Neutrophil (primary cell): ENCODE results near the gene UQCRC2.
"Not testable (repeated sequence)": the region's sequence is repeated elsewhere in the genome, so short reads cannot be mapped to it uniquely, and the experiment has no call there.

Experiments
- H3K27ac ChIP-seq: fragments of 200-600 bp; sonication (generic); 2 replicates; pipeline ENCODE4 v1.5.1; 2016; ENCODE audit warnings: mild to moderate bottlenecking, moderate library complexity
- H3K27me3 ChIP-seq: fragments of 200-600 bp; sonication (generic); 2 replicates; pipeline ENCODE4 v1.6.0; 2016; ENCODE audit warnings: mild to moderate bottlenecking
- H3K36me3 ChIP-seq: fragments of 200-600 bp; sonication (generic); 2 replicates; pipeline ENCODE4 v1.5.1; 2017
- H3K4me1 ChIP-seq, 2 experiments: fragments of 200-600 bp in 1 of 2; sonication (generic) in 1 of 2; 1 replicate in 1 of 2; 2 replicates in 1 of 2; pipeline versions ENCODE4 v1.5.1 to v1.6.1; 2013 to 2016; ENCODE audit warnings: low read depth in 1 of 2, low read length in 1 of 2, mild to moderate bottlenecking in 1 of 2, moderate library complexity in 1 of 2; ENCODE audit not compliant: control insufficient read depth in 1 of 2, insufficient read depth in 1 of 2
- H3K4me3 ChIP-seq, 2 experiments: fragments of 200-600 bp in 1 of 2; sonication (generic) in 1 of 2; 1 replicate in 1 of 2; 2 replicates in 1 of 2; pipeline ENCODE4 v1.5.1; 2013 to 2016; ENCODE audit warnings: low read depth in 1 of 2, low read length in 1 of 2, mild to moderate bottlenecking in 1 of 2, moderate library complexity in 1 of 2
- H3K9me3 ChIP-seq: fragments of 200-600 bp; sonication (generic); 2 replicates; pipeline ENCODE4 v1.5.1; 2016
- TF ChIP-seq, protein P1 (sequence below): fragments of 200-600 bp; sonication (generic); IDR thresholded peaks from 2 replicates; pipeline ENCODE4 v1.5.1; 2016; ENCODE audit warnings: antibody characterized with exemption

Gene UQCRC2

DNA sequence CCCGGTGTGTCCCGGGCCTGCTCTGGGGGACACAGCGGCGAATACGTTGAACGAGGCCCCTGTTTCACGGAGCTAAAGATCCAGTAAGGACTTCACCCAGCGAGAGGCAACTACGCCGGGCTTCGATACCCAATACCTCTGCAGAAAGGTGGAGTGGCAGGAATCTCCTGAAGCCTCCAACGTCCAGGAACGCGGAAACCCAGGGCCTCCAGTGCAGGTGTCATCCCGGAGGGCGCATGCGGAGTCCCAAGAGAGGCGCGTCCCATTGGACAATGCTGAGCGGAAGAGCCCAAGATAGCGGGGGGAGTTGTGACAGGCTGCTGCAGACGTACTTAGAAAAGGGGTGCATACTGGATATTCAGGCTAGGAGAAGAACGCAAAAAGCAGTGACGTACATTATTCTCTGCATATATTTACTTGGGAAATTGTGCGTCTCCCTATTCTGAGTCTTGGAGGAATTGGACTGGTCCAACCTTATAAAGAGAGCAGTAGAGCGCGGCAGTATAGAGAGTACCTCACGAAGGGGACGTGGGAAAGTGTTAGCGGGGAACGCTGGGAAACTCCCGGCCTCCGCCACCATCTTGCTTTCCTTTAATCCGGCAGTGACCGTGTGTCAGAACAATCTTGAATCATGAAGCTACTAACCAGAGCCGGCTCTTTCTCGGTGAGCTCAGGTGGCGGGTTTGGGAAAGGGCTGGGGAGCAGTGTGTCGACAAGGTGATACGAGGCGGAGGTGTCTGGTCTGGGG is at the start of gene UQCRC2:
Gene UQCRC2 (plus strand): TSS at position 569 of the 748 bp plus-strand sequence. CDS start 63 bp downstream, at position 632.
- peak within 1 kb of the TSS; percentile 95 to 98 for H3K4me3 ChIP-seq
- H3K4me1 ChIP-seq: peaks cover 17 to 33% of the 10 kb centered on the region in 2 experiments
- TF ChIP-seq, protein P1, sequence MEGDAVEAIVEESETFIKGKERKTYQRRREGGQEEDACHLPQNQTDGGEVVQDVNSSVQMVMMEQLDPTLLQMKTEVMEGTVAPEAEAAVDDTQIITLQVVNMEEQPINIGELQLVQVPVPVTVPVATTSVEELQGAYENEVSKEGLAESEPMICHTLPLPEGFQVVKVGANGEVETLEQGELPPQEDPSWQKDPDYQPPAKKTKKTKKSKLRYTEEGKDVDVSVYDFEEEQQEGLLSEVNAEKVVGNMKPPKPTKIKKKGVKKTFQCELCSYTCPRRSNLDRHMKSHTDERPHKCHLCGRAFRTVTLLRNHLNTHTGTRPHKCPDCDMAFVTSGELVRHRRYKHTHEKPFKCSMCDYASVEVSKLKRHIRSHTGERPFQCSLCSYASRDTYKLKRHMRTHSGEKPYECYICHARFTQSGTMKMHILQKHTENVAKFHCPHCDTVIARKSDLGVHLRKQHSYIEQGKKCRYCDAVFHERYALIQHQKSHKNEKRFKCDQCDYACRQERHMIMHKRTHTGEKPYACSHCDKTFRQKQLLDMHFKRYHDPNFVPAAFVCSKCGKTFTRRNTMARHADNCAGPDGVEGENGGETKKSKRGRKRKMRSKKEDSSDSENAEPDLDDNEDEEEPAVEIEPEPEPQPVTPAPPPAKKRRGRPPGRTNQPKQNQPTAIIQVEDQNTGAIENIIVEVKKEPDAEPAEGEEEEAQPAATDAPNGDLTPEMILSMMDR: no peak
- no peaks in the 10 kb centered on the region for H3K27me3 ChIP-seq
- H3K27ac ChIP-seq: peak within 1 kb of the TSS; percentile 91
- H3K36me3 ChIP-seq: peaks cover 14% of the 10 kb centered on the region
- H3K9me3 ChIP-seq: no peaks in the 10 kb centered on the region

DNA sequence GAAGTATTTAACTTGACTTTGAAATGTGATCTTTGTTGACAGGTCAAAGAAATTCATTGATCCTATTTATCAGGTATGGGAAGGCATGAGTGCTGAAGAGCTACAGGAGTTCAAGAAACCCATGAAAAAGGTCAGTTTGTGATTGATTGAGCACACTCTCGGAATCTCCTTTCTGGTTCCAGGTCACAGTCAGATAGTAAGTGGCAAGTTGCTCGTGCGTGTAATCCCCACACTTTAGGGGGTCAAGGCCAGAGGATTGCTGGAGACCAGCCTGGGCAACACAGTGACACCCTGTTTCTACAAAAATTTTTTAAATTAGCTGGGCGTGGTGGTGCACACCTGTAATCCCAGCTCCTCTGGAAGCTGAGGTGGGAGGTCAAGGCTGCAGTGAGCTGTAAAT is 20.5 kb upstream of the UQCRC2 start:
- not testable (repeated sequence) for H3K36me3 ChIP-seq, H3K4me1 ChIP-seq, H3K27ac ChIP-seq, H3K4me3 ChIP-seq, H3K27me3 ChIP-seq, H3K9me3 ChIP-seq

DNA sequence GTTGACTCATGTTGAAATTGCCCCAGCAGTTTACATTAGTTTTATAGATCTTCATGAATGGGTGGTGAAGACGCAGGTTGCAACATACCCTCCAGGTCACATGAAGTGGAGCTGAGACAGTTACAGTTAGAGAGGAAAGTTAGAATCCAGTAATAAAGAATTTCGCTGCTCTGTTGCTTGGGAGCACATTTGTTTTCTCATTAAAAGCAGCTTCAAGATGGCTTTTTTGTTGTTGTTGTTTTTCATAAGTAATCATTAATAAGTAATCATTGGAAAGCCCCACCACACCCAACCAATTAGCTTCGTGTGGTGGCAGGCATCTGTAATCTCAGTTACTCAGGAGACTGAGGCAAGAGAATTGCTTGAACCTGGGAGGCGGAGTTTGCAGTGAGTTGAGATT is 19.8 kb upstream of the UQCRC2 start:
- H3K4me3 ChIP-seq: not testable (repeated sequence)

DNA sequence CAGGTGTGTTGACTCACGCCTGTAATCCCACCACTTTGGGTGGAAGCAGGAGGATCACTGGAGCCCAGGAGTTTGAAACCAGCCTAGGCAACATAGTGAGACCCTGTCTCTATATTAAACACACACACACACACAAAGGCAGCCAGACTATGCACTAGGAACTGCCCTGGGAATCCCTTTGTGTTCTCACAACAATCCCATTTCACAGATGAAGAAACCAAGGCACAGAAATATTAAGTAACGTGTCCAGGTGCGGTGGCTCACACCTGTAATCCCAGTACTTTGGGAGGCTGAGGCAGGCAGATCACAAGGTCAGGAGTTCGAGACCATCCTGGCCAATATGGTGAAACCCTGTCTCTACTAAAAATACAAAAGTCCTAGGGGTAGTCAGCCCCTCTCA is 19.4 kb upstream of the UQCRC2 start:
- not testable (repeated sequence) for H3K27ac ChIP-seq, H3K4me3 ChIP-seq, H3K9me3 ChIP-seq, H3K4me1 ChIP-seq, H3K36me3 ChIP-seq
- H3K27me3 ChIP-seq: peaks cover 17% of the 10 kb centered on the region

More for the DNA sequence above, 19.8 kb upstream of the UQCRC2 start:
- H3K36me3 ChIP-seq, H3K9me3 ChIP-seq, H3K27ac ChIP-seq, H3K4me1 ChIP-seq: not testable (repeated sequence)
- H3K27me3 ChIP-seq: peaks cover 12% of the 10 kb centered on the region

DNA sequence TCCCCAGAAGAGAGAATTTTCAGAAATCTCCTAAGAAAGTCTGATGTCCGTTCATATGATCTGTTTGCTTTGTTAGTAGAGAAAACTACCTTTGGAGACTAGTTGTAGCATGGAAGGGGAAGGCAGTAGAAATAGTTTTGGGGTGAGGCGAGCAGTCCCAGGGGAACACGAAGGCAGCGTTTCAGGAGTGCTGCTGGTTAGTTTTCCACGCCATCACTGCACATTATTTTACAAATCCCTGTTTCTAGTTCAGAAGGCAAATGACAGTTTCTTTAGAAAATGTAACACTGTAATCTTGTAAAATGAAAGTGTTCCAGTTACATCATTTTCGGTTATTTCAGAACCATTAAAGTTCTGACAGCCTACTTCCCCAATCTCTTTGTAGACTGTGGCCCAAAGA is 16.9 kb upstream of the UQCRC2 start:
- H3K9me3 ChIP-seq, H3K4me1 ChIP-seq, H3K36me3 ChIP-seq, H3K27ac ChIP-seq, H3K4me3 ChIP-seq: not testable (repeated sequence)
- peaks cover 18% of the 10 kb centered on the region for H3K27me3 ChIP-seq

DNA sequence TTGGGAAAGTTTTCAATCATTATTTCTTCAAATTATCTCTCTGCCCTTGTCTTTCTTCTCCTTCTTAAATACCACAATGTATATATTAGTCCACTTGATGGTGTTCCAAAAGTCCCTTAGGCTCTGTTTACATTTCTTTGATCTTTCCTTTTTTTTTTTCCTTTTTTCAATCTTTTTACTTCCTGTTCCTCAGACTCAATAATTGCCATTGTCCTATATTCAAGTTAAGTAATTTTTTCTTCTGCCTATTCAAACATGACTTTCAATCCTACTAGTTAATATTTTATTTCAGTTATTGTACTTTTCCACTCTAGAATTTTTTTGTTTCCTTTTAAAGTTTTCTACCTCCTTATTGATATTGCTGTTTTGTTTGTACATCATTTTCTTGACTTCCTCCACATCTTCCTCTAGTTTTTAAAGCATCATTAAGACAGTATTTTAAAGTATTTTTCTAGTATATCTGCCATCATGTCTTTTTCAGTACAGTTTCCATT is 15.8 kb upstream of the UQCRC2 start:
- Histone ChIP-seq H3K27ac (no peak overlapping the region), H3K36me3 (no peaks in the 10 kb centered on the region), H3K9me3 (no peaks in the 10 kb centered on the region), H3K4me3 (no peak overlapping the region), H3K27me3 (peaks cover 18% of the 10 kb centered on the region), H3K4me1 (no peaks in the 10 kb centered on the region)
- TF ChIP-seq, protein P1: no peak

DNA sequence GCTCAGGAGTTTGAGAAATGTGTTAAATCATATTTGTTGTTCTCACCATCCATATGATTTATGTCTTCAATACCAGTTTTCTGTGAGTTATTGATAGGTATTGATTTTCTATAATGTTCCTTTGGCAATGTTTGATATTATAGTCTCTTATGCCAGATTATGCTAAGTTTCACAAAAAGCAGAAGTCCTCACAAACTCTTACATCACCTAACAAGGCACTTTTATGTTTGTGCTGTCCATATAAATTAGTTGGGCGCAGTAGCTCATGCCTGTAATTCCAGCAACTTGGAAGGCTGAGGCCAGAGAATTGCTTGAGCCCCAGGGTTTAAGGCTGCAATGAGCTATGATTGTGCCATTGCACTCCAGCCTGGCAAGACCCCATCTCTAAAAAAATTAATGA is 12.6 kb upstream of the UQCRC2 start:
- Histone ChIP-seq H3K27me3 (peaks cover 8% of the 10 kb centered on the region), H3K4me1 (no peaks in the 10 kb centered on the region), H3K9me3 (no peaks in the 10 kb centered on the region), H3K27ac (no peak overlapping the region), H3K36me3 (no peaks in the 10 kb centered on the region), H3K4me3 (no peak overlapping the region)
- TF ChIP-seq, protein P1: no peak
